ENCODE data around the gene SULT2B1. TPM values are rescaled to one million over a fixed set of nuclear protein-coding genes. Genes with fewer than 3 reads are reported as not detected.

SULT2B1 gene
- total and polyA plus RNA-seq, 2 of the 4 experiments (the other 2 are of a cell fraction): 0.09 TPM; not detected in 1

DNA sequence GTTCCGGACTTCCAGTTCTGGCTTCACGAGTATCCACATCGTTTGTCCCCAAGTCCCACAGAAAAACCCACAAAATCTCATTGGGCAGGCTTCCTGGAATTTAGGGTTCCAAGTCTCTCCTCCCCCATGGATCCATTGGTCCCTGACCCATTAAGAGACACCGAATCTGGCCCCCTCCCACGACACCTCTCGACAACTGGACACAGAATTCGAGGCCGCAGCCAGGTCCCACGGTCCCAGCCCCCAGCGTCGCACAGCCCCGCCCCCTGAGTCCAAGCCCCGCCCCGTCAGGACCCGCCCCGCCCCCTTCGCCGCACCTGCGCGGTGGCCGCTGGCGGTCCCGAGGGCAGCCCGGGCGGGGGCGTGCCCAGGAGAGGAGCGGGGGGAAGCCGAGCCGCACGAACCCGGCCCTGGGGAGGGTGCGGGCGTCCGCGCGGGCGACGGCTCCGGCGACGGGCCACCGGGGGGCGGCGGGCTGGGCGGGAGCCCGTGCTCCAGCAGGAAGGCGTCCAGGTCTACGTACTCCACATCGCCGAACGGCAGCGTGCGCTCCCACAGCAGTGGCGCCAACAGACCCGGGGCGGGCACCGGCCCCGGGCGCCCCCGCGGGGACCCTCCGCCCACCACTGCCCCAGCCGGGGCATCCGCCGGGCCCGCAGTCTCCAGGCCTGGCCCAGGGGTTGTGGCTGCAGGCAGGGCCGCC lies 83.4 kb downstream of the SULT2B1 start:
- H3K4me3 ChIP-seq (ENCODE audit: insufficient read depth, low read depth, low read length): peak overlapping the region; percentile 62
- peaks cover 4% of the 10 kb centered on the region; the same call in 1 of the 2 replicates for H4K20me1 ChIP-seq (ENCODE audit: insufficient read depth, low read length)
- peak overlapping the region; percentile 56 for H2BK5ac ChIP-seq (ENCODE audit: low read depth, low read length, poor library complexity, severe bottlenecking)
- peak overlapping the region; percentile 91 for H3K4me2 ChIP-seq (ENCODE audit: low read depth, low read length)
- H2BK120ac ChIP-seq (ENCODE audit: low read depth, low read length): peak overlapping the region; percentile 61
- H3K9me3 ChIP-seq (ENCODE audit: control insufficient read depth, insufficient read depth, low read length): no peaks in the 10 kb centered on the region
- peak overlapping the region; percentile 22 for H2BK20ac ChIP-seq (ENCODE audit: low read depth, low read length)
- H2BK15ac ChIP-seq (ENCODE audit: low read depth, low read length): peak overlapping the region; percentile 72; the same call in 2 of the 3 replicates
- H3K9me1 ChIP-seq (ENCODE audit: insufficient read depth, low read length): peaks cover 28% of the 10 kb centered on the region
- peak overlapping the region; percentile 92 to 99 for H4K8ac ChIP-seq (ENCODE audit: low read depth in 2 of 2, low read length in 2 of 2)
- dilution Hi-C loops (cut with HindIII; ENCODE audit: low sequenced_read_pairs, unreplicated experiment): no loop called here
- peak overlapping the region; percentile 53 for H3K27ac ChIP-seq (ENCODE audit: insufficient read depth, low read length)
- no peaks in the 10 kb centered on the region; the same call in 1 of the 2 replicates for H3K36me3 ChIP-seq (ENCODE audit: control insufficient read depth, insufficient read depth, low read length)
- peak overlapping the region; percentile 62 for H3K18ac ChIP-seq (ENCODE audit: low read depth, low read length)
- ChIA-PET POLR2A (ENCODE audit: unreplicated experiment) (no interaction called here), CTCF (no interaction called here)
- H2AFZ ChIP-seq (replicated peaks; ENCODE audit: low read length, poor library complexity): peak overlapping the region; percentile 91
- H3K4me1 ChIP-seq (ENCODE audit: control insufficient read depth, insufficient read depth, low read length): peaks cover 39% of the 10 kb centered on the region
- H3K56ac ChIP-seq (ENCODE audit: extremely low read depth, insufficient read depth, low read length): peak overlapping the region; percentile 6; the same call in 1 of the 2 replicates
- no peaks in the 10 kb centered on the region for H3K27me3 ChIP-seq (ENCODE audit: control insufficient read depth, insufficient read depth, low read length)
- H4K5ac ChIP-seq (ENCODE audit: low read depth, low read length): peak overlapping the region; percentile 84
- 11% methylated on average over 13 of the region's 67 CpGs; no CpG with 5 or more reads in 1 of the 2 experiments for WGBS, 2 experiments (ENCODE audit: extremely low coverage in 2 of 2, insufficient read length in 1 of 2)
- TF ChIP-seq, protein P1, sequence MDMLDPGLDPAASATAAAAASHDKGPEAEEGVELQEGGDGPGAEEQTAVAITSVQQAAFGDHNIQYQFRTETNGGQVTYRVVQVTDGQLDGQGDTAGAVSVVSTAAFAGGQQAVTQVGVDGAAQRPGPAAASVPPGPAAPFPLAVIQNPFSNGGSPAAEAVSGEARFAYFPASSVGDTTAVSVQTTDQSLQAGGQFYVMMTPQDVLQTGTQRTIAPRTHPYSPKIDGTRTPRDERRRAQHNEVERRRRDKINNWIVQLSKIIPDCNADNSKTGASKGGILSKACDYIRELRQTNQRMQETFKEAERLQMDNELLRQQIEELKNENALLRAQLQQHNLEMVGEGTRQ (IDR thresholded peaks at IDR 0.05; ENCODE audit: low read depth, low read length): no peak
- TF ChIP-seq RCOR1 (IDR thresholded peaks at IDR 0.05; ENCODE audit: insufficient replicate concordance, low read length) (no peak), FOS (IDR thresholded peaks at IDR 0.05; ENCODE audit: low read depth, low read length) (no peak), CEBPB (IDR thresholded peaks at IDR 0.05; ENCODE audit: low read depth, low read length) (no peak)
- peak; percentile 7; the same call in 1 of the 2 replicates for ATAC-seq (ENCODE audit: low read depth)
- in situ Hi-C loops (cut with MboI; ENCODE audit: low sequenced_read_pairs): no loop called here
- no TSS peak for BruUV-seq (replicated peaks)
- intact Hi-C loops (cut with micrococcal nuclease): no loop called here
- peak overlapping the region; percentile 90 for H2AK5ac ChIP-seq (ENCODE audit: low read depth, low read length)
- peak overlapping the region; percentile 52; the same call in 1 of the 2 replicates for H3K23ac ChIP-seq (ENCODE audit: low read depth, low read length)
- H3K14ac ChIP-seq (replicated peaks; ENCODE audit: low read depth, low read length): peak overlapping the region; percentile 56; the same call in 1 of the 2 replicates
- peak overlapping the region; percentile 82 for H3K4ac ChIP-seq (ENCODE audit: low read depth, low read length)
- peak overlapping the region; percentile 94 for H2AK9ac ChIP-seq (replicated peaks; ENCODE audit: low read depth, low read length, poor library complexity)
- H4K91ac ChIP-seq (ENCODE audit: insufficient read depth, low read depth, low read length): peak overlapping the region; percentile 94
- DNase-seq: no peak
- peak overlapping the region; percentile 50; the same call in 1 of the 2 replicates for H3K9ac ChIP-seq (ENCODE audit: low read depth, low read length)
- peaks cover 0 to 18% of the 10 kb centered on the region in 2 experiments; a peak in 3 of 4 replicates for H3K79me1 ChIP-seq (ENCODE audit: low read depth in 1 of 2, low read length in 2 of 2)
